Endothelial cell (in vitro differentiated cells): ENCODE data around the gene TMPRSS6. TPM values are rescaled to one million over a fixed set of nuclear protein-coding genes. Genes with fewer than 3 reads are reported as not detected.

Experiments
- DNase-seq: peaks from one replicate; pipeline ENCODE4 v3.0.0; 2021; ENCODE audit warnings: low spot score
- H3K27ac Mint-ChIP-seq: one replicate; pipeline ENCODE4 v1.8.0; 2021; ENCODE audit warnings: mixed read lengths, inconsistent platforms; ENCODE audit not compliant: unreplicated experiment
- H3K27me3 Mint-ChIP-seq: one replicate; pipeline ENCODE4 v1.8.0; 2021; ENCODE audit warnings: mild to moderate bottlenecking, moderate library complexity, mixed read lengths, inconsistent platforms; ENCODE audit not compliant: unreplicated experiment
- H3K36me3 Mint-ChIP-seq: one replicate; pipeline ENCODE4 v1.8.0; 2021; ENCODE audit warnings: mild to moderate bottlenecking, low read depth, mixed read lengths, inconsistent platforms; ENCODE audit not compliant: unreplicated experiment
- H3K4me1 Mint-ChIP-seq: one replicate; pipeline ENCODE4 v1.8.0; 2021; ENCODE audit warnings: mild to moderate bottlenecking, mixed read lengths, inconsistent platforms; ENCODE audit not compliant: unreplicated experiment
- H3K4me3 Mint-ChIP-seq: one replicate; pipeline ENCODE4 v1.8.0; 2021; ENCODE audit warnings: mild to moderate bottlenecking, mixed read lengths, inconsistent platforms; ENCODE audit not compliant: unreplicated experiment
- H3K9me3 Mint-ChIP-seq: one replicate; pipeline ENCODE4 v1.8.0; 2021; ENCODE audit warnings: mixed read lengths, inconsistent platforms; ENCODE audit not compliant: unreplicated experiment
- total RNA-seq: library from RNA; stranded (reverse); fragmentation: NEBNext Ultra II Directional; extraction: Animal tissue kit (Norgen Biotek cat#: 25700); gene quantifications from one replicate; pipeline ENCODE4 v1.2.1, GENCODE V29; 2021; ENCODE audit not compliant: unreplicated experiment
- TF ChIP-seq, protein P1 (sequence below): fragments of 200-600 bp; sonication (generic); IDR thresholded peaks from one replicate; pipeline ENCODE4 v1.5.0; 2021; ENCODE audit warnings: antibody characterized with exemption; ENCODE audit not compliant: unreplicated experiment

Gene TMPRSS6
- total RNA-seq, 1 donor from 2014 or later, result not detected

DNA sequence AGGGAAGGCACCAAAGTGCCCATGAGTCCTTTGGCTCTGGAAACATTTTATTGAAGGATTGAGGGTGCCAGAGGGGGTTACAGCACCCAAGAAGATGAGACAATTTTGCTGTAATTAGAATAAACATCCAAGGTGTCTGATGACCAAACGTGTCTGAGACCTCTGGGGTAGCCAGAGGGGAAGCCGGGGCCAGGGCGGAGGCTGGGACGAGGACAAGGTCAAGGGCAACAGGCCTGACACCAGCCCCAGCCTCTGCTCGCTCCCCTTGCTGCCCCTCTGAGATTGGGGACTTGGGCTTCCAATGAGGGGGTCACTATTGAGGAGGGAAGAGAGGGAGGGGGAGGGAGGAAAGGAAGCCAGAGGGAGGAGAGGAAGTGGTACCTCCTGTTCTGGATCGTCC is 25.6 kb downstream of the TMPRSS6 start:
- no peaks in the 10 kb centered on the region for H3K36me3 Mint-ChIP-seq
- H3K4me3 Mint-ChIP-seq, result no peak overlapping the region
- peaks cover 11% of the 10 kb centered on the region for H3K4me1 Mint-ChIP-seq
- TF ChIP-seq, protein P1, sequence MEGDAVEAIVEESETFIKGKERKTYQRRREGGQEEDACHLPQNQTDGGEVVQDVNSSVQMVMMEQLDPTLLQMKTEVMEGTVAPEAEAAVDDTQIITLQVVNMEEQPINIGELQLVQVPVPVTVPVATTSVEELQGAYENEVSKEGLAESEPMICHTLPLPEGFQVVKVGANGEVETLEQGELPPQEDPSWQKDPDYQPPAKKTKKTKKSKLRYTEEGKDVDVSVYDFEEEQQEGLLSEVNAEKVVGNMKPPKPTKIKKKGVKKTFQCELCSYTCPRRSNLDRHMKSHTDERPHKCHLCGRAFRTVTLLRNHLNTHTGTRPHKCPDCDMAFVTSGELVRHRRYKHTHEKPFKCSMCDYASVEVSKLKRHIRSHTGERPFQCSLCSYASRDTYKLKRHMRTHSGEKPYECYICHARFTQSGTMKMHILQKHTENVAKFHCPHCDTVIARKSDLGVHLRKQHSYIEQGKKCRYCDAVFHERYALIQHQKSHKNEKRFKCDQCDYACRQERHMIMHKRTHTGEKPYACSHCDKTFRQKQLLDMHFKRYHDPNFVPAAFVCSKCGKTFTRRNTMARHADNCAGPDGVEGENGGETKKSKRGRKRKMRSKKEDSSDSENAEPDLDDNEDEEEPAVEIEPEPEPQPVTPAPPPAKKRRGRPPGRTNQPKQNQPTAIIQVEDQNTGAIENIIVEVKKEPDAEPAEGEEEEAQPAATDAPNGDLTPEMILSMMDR, result no peak
- DNase-seq, result no peak
- peaks cover 6% of the 10 kb centered on the region for H3K27me3 Mint-ChIP-seq
- H3K9me3 Mint-ChIP-seq, result no peaks in the 10 kb centered on the region
- H3K27ac Mint-ChIP-seq, result no peak overlapping the region

DNA sequence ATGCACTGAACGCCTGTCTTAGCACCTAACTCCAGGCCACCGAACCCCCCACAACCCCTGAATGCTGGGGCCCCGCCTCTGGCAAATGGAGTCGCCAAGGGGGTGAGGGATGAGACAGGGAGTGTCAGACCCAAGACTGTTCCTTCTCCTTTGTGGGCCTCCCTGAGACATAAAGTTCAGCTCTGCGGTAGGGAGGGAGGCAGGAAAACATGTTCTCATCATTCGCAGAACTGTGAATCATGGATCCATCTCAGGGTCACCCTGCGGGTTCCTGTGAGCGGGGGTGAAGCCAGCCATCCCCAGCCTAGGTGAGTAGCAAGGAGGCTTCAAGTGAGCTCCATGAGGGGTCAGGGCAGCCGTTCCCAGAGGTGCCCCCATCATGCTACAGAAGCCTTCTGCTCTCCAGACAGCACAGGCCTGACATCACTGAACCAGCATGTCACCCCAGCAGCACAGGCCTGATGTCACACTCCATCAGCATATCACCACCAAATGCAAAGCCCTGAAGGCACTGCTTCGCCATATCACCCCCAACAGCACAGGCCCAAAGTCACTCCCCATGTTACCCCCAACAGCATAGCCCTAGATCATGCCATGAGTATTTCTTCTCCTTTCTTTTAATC is 27.2 kb downstream of the TMPRSS6 start:
- H3K4me3 Mint-ChIP-seq, result no peak overlapping the region
- TF ChIP-seq, protein P1, result no peak
- peaks cover 19% of the 10 kb centered on the region for H3K4me1 Mint-ChIP-seq
- H3K27ac Mint-ChIP-seq, result no peak overlapping the region
- no peaks in the 10 kb centered on the region for H3K9me3 Mint-ChIP-seq
- H3K36me3 Mint-ChIP-seq, result no peaks in the 10 kb centered on the region
- peaks cover 4% of the 10 kb centered on the region for H3K27me3 Mint-ChIP-seq
- no peak for DNase-seq

DNA sequence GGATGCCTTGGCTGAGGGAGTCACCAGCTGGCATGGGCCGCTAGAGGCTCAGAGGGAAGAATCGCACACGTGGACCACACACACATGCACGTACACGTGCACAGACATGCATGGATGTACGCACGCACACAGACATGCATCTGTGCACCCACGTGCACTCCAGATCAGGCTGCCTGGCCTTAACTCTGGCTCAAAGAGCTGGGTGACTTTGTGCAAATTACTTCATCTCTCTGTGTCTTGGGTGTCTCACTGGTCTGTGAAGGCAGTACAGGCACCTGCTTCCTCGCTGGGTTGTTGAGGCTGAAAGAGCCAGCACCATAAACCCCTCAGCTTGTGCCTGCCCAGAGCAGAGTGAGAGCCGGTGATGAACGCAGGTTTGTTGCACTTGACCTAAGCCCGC is 28.7 kb downstream of the TMPRSS6 start:
- no peaks in the 10 kb centered on the region for H3K36me3 Mint-ChIP-seq
- no peak overlapping the region for H3K4me3 Mint-ChIP-seq
- H3K27ac Mint-ChIP-seq, result no peak overlapping the region
- no peak for DNase-seq
- peaks cover 5% of the 10 kb centered on the region for H3K27me3 Mint-ChIP-seq
- TF ChIP-seq, protein P1, result no peak
- H3K4me1 Mint-ChIP-seq, result peaks cover 19% of the 10 kb centered on the region
- H3K9me3 Mint-ChIP-seq, result no peaks in the 10 kb centered on the region

DNA sequence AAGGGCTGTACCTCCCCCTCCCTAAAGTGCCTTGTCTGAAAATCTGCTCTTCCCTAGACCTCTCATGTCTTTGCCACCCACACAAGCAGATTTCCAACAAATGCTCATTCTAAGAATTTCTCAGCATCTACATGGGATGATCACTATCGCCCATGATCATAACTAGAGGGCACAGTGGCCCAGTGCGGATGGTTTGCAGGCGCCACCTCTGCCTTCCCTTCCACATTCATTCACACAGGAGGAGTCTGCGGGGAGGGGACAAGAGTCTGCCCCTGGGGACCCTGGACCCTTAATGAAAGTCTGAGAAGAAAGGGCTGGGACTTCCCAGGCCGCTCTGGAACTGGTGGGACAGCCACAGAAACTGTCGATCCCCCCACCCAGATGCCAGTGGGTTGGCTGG is 29.1 kb downstream of the TMPRSS6 start:
- H3K4me3 Mint-ChIP-seq, result no peak overlapping the region
- DNase-seq, result no peak
- TF ChIP-seq, protein P1, result no peak
- peaks cover 19% of the 10 kb centered on the region for H3K4me1 Mint-ChIP-seq
- no peak overlapping the region for H3K27ac Mint-ChIP-seq
- no peaks in the 10 kb centered on the region for H3K9me3 Mint-ChIP-seq
- no peaks in the 10 kb centered on the region for H3K36me3 Mint-ChIP-seq
- peaks cover 9% of the 10 kb centered on the region for H3K27me3 Mint-ChIP-seq

DNA sequence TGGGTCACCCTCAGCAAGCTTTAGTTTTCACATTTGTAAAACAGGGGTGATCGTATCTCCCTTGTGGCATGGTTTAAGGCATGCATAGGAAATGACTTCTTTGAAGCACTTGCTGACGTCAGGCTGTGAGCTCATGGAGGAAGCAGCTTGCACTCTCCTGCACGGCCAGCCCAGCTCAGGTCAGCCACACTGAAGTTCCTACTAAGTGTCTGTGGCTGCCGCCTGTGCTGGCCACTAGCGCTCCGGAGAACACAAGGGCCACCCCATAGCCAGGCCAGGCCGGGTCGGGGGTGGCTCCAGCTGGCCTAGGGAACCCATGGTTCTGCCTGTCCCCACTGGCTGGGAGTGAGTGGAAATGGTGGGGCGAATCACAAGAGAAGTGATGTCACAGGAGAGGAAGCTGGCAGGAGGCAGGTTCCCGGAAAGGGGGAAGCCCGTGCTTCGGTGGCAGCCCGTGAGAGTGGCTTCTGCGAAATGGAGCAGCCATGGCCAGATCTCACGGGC is 29.8 kb downstream of the TMPRSS6 start:
- Mint-ChIP-seq H3K4me1 (peaks cover 19% of the 10 kb centered on the region), H3K27ac (no peak overlapping the region), H3K4me3 (no peak overlapping the region), H3K27me3 (peaks cover 9% of the 10 kb centered on the region), H3K36me3 (no peaks in the 10 kb centered on the region), H3K9me3 (no peaks in the 10 kb centered on the region)
- TF ChIP-seq, protein P1, result no peak
- DNase-seq, result no peak
